GM18526 (cell line): Measurements from ENCODE around the gene C20orf173.
A peak's percentile ranks its signal among the peaks of the same experiment; 100 is the strongest.

Experiments
- POLR2A ChIP-seq: IDR thresholded peaks from 3 replicates; pipeline ENCODE4 v1.6.1; 2011; ENCODE audit not compliant: insufficient read length; ENCODE audit errors: extremely low read depth

Gene C20orf173

GRCh38 chr20:35556871-35557270 lies 27.4 kb upstream of the C20orf173 start:
- no peak for TF ChIP-seq POLR2A

DNA sequence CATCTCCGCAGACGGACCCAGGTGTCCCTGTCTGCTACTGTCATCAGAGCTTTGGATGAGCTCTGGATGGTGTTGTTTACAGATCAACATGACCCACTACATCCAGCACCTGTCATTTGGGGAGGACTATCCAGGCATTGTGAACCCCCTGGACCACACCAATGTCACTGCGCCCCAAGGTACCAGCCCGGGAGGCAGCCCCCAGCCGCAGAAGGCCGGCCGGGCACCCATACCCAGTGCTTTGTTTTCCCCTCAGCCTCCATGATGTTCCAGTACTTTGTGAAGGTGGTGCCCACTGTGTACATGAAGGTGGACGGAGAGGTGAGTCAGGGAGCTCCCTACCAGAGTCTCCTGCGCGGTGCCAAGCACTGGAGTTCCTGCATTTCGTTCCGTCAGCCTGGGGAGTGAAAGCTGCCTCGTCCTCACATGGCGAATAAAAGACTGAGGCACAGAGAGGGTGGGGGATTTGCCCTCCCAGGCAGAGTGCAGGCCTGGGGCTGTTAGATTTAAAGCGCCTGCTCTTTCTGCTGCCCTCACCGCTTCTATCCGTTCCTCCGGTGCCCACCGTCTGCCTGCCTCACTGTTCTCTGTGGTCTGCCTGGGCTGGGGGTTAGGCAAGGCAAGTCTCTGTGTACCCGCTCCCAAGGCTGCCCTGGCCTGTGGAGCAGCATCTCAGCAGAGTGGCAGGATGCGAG lies 26.6 kb upstream of the C20orf173 start:
- no peak for TF ChIP-seq POLR2A

DNA sequence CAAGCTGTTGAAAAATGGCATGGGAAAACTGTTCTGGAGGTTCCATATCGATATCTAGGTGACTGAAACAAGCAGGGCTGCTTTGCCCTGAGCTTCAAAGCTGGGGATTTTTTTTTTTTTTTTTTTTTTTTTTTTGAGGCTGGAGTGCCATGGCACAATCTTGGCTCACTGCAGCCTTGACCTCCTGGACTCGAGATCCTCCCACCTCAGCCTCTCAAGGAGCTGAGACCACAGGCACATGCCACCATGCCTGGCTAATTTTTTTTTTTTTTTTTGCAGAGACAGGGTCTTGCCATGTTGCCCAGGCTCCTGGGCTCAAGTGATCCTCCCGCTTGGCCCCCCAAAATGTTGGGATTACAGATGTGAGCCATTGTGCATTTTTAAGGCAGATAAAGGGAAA lies 23.5 kb upstream of the C20orf173 start:
- TF ChIP-seq POLR2A = no peak

DNA sequence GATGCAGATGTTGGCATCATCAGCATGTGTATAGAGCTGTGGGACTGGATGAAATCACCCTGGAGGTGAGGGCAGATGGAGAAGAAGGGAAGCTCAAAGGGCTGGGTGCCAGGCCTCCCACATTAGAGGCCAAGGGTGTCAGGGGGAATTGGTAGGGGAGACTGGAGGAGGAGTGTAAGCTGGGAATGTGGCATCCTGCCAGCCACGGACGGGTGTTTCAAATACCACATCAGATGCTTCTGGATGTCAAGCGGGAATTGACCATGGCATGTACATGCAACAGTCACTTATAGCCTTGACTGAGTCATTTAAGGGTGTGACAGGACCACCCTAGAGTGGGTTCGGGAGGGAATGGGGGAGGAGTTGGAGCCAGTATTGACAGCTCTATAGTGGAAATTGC lies 22.1 kb upstream of the C20orf173 start:
- no peak for TF ChIP-seq POLR2A

DNA sequence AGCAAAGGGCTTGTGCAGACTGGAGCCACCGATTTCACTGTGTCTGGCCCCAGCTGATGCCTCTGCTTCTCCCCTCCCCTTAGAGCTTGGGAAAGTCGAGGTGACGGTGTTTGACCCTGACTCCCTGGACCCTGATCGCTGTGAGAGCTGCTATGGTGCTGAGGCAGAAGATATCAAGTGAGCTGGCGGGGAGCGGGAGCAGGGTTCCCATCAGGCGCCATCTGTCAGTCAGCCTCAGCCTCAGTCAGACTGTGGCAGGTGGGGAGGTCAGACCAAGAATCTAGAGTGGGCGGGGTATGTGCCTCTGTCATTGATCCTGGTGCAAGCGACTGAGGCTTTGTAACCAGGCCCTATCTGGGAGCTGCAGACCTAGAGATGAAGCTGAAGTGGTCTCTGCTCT lies 17.9 kb upstream of the C20orf173 start:
- TF ChIP-seq POLR2A = no peak

DNA sequence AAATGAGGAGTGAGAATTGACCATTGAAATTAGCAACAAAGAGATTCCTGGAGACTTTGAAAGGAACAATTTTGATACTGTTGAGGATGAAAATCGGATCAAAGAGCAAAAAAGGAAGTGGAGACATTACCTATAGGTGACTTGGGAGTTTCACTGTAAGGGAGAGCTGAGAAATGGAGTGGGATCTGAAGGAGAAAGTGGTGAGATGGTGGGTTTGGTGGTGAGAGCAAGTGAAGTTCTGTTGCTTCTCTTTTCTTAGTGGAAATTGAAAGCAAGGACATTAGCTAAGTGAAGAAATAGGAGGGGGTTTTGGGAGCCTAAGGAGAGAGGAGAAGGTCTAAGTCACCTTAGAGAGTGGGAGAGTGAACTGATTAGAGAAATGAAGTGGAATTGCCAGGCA lies 16.7 kb upstream of the C20orf173 start:
- TF ChIP-seq POLR2A = no peak

- no peak for TF ChIP-seq POLR2A
Observed at GRCh38 chr20:35544436-35544835, 15.0 kb upstream of the C20orf173 start.

GRCh38 chr20:35542990-35543389 lies 13.5 kb upstream of the C20orf173 start:
- no peak for TF ChIP-seq POLR2A

DNA sequence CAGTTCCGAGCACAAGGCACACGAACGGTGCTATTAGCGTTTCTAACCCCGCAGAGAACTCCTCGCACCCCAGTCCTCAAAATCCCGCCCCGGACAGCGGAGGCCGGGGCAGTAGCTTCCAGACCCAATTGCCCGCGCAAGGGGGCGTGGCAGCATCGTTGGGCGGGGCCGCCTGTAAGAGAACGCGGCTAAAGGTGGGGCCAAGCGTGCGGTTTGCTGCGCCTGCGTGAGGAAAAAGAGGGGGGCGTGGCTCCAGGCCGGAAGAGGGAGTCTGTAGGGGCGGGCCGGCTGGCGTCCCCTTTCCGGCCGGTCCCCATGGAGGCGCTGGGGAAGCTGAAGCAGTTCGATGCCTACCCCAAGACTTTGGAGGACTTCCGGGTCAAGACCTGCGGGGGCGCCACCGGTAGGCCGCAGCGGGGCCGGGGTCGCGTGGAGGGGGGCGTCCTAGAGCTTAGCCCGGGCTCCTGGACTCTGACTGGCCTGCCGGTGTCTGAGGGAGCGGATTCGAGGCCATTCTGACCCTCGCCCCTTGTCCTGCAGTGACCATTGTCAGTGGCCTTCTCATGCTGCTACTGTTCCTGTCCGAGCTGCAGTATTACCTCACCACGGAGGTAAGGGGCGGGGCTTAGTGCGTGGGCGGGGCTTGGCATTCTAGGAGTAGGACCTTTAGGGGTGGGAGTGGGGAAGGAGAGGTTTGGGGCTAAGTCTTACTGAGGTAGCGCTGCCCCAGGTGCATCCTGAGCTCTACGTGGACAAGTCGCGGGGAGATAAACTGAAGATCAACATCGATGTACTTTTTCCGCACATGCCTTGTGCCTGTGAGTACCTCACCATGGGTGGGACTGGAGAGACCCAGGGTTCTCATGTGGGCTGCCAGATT lies 12.6 kb upstream of the C20orf173 start, which contains the start of gene ERGIC3:
TSS of gene ERGIC3 (plus strand) at position 296 of the 880 bp plus-strand sequence. CDS start at position 316, 20 bp downstream.
- TF ChIP-seq POLR2A = peak; percentile 66

- TF ChIP-seq POLR2A = no peak
Observed at GRCh38 chr20:35541118-35541782, 11.8 kb upstream of the C20orf173 start.

- no peak for TF ChIP-seq POLR2A
Observed at GRCh38 chr20:35539756-35540212, 10.3 kb upstream of the C20orf173 start.

DNA sequence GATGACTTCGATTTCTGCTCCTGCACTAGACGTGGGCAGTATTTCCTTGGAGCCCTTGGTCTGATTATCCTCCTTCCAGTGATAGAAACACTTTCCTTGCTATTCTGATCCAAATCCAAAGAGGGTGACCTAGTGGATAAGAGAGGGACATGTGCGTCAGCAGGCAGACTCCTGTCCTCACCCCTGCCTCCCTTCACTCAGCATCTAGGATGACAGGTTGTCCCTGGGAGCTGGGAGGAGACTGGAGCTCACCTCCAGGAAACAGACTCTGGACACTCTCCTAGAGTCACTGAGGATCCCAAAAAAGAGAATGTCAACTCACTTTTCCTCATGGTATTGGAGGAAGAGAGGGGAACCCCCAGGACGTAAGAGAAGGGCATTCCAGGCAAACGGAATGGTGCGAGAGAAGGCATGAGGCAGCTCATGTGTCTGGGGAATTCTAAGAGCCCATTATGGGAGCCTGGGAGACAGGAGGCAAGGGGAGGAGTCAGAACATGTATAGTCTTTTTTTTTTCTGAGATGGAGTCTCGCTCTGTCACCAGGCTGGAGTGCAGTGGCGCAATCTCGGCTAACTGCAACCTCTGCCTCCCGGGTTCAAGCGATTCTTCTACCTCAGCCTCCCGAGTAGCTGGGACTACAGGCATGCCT lies 2.2 kb downstream of the C20orf173 start:
- TF ChIP-seq POLR2A = no peak

DNA sequence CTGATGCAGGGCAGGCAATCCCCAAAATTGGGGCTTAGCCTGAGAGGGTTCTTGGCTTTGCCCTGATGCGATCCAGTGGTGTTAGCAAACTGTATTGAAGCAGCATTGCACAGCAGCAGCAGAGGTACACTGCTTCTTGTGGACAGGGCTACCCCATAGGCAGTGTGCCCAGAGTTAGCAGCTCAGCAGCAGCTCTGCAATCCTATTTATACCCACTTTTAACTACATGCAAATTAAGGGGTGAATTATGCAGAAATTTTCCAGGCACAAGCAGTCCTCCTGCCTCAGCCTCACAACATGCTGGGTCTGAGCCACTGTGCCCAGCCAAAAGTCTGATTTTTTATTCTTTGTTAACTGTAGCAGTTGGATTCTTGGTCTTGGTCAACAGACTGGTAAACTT lies 3.8 kb downstream of the C20orf173 start:
- TF ChIP-seq POLR2A = no peak

- TF ChIP-seq POLR2A = no peak
Observed at GRCh38 chr20:35523298-35523888, 6.1 kb downstream of the C20orf173 start.

DNA sequence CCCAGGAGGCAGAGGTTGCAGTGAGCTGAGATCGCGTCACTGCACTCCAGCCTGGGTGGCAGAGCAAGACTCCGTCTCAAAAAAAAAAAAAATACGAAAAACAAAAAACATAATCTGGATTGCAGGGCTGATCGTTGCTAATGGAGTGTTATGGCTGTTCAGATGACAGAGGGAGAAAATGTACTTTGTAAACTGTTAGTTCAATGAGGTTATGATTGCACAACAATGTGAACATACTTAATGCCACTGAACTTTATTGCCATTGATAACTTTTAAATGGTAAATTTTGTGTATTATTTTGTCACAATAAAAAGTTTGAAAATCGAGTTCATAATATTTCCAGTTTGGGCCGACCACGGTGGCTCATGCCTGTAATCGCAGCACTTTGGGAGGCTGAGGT lies 10.5 kb downstream of the C20orf173 start:
- no peak for TF ChIP-seq POLR2A

DNA sequence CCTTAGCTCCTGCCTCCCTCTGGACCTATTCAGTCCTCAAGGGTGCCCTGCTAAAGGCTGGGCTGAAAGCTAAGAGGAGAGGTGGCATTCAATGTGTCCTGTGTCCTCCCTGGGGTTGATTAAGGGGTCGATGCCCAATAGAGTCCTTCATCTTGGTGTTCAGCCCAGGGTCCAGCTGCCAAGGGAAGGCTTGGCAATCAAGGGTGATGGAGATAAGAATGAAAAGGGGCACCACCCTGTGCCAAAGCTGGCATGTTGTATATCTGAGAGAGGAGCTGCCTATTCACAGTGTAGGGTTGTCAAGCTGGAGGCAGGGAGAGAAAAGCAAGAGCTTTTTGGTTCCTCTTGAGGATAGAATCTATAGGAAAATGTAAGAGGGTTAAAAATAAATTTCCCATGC lies 12.3 kb downstream of the C20orf173 start:
- TF ChIP-seq POLR2A = no peak
